GM23338 (cell line): ENCODE results near the gene CTSF. TPM values are rescaled to one million over a fixed set of nuclear protein-coding genes. Genes with fewer than 3 reads are reported as not detected.

Source experiments
- ATAC-seq: fragments of 200-7000 bp; cut with Tn5 transposase; 3 replicates; pipeline ENCODE4 v1.9.1; 2020
- DNase-seq: peaks from one replicate; pipeline ENCODE4 v3.0.0-alpha.2; 2015; ENCODE audit warnings: low spot score
- H2AFZ ChIP-seq: fragments of 200-600 bp; sonication (generic); 2 replicates; pipeline ENCODE4 v1.8.0; 2016; ENCODE audit warnings: antibody characterized with exemption, mild to moderate bottlenecking, moderate library complexity
- H3F3A ChIP-seq: fragments of 200-600 bp; sonication (generic); replicated peaks from 2 replicates; pipeline ENCODE4 v1.8.0; 2017; ENCODE audit warnings: antibody characterized with exemption, mixed run types, low read depth
- H3K27ac ChIP-seq: fragments of 200-600 bp; sonication (generic); 2 replicates; pipeline ENCODE4 v1.6.1; 2016; ENCODE audit warnings: low read depth
- H3K27me3 ChIP-seq: fragments of 200-600 bp; sonication (generic); 2 replicates; pipeline ENCODE4 v1.8.0; 2016; ENCODE audit warnings: mild to moderate bottlenecking, mixed run types, moderate library complexity; ENCODE audit not compliant: insufficient read depth
- H3K36me3 ChIP-seq: fragments of 200-600 bp; sonication (generic); 2 replicates; pipeline ENCODE4 v1.8.0; 2016; ENCODE audit warnings: mild to moderate bottlenecking; ENCODE audit not compliant: insufficient read depth
- H3K4me1 ChIP-seq: fragments of 200-600 bp; sonication (generic); 2 replicates; pipeline ENCODE4 v1.8.0; 2016; ENCODE audit warnings: mild to moderate bottlenecking, moderate library complexity; ENCODE audit not compliant: insufficient read depth
- H3K4me2 ChIP-seq: fragments of 200-600 bp; sonication (generic); 2 replicates; pipeline ENCODE4 v1.7.1; 2017; ENCODE audit warnings: mixed run types
- H3K4me3 ChIP-seq: fragments of 200-600 bp; sonication (generic); 2 replicates; pipeline ENCODE4 v1.6.1; 2016; ENCODE audit warnings: mixed run types
- H3K79me2 ChIP-seq: fragments of 200-600 bp; sonication (generic); replicated peaks from 2 replicates; pipeline ENCODE4 v1.8.0; 2017; ENCODE audit warnings: mild to moderate bottlenecking; ENCODE audit not compliant: insufficient read depth
- H3K9me2 ChIP-seq: fragments of 200-600 bp; sonication (generic); 2 replicates; pipeline ENCODE4 v1.8.0; 2017; ENCODE audit not compliant: insufficient read depth
- H4K20me1 ChIP-seq: fragments of 200-600 bp; sonication (generic); replicated peaks from 2 replicates; pipeline ENCODE4 v1.8.0; 2017; ENCODE audit warnings: mild to moderate bottlenecking; ENCODE audit not compliant: insufficient read depth
- H3K27ac Mint-ChIP-seq: 2 replicates; pipeline ENCODE4 v1.8.0; 2020; ENCODE audit warnings: inconsistent platforms, mild to moderate bottlenecking, moderate library complexity, mixed read lengths
- H3K27me3 Mint-ChIP-seq: 3 replicates; pipeline ENCODE4 v1.8.0; 2022; ENCODE audit warnings: low read depth, mild to moderate bottlenecking, moderate library complexity, mixed read lengths, inconsistent platforms; ENCODE audit not compliant: insufficient read depth, poor library complexity
- H3K36me3 Mint-ChIP-seq: 3 replicates; pipeline ENCODE4 v1.8.0; 2021; ENCODE audit warnings: low read depth, mild to moderate bottlenecking, inconsistent platforms, moderate library complexity, mixed read lengths
- H3K4me1 Mint-ChIP-seq: 3 replicates; pipeline ENCODE4 v1.8.0; 2020; ENCODE audit warnings: mild to moderate bottlenecking, inconsistent platforms, mixed read lengths
- H3K4me3 Mint-ChIP-seq: 3 replicates; pipeline ENCODE4 v1.8.0; 2021; ENCODE audit warnings: moderate library complexity, mild to moderate bottlenecking, inconsistent platforms, mixed read lengths
- H3K9me3 Mint-ChIP-seq: 3 replicates; pipeline ENCODE4 v1.8.0; 2020; ENCODE audit warnings: moderate library complexity, mild to moderate bottlenecking, inconsistent platforms, mixed read lengths
- CREB1 ChIP-seq: fragments of 250-450 bp; sonication (Bioruptor Pico); IDR thresholded peaks from 2 replicates; pipeline ENCODE4 v1.5.0; 2020; ENCODE audit warnings: low read depth, mild to moderate bottlenecking, moderate library complexity
- NANOG ChIP-seq: IDR thresholded peaks from 2 replicates; pipeline ENCODE4 v1.6.1; 2016; ENCODE audit warnings: antibody characterized with exemption, borderline replicate concordance
- POLR2AphosphoS5 ChIP-seq: IDR thresholded peaks from 2 replicates; pipeline ENCODE4 v1.6.1; 2016; ENCODE audit warnings: antibody characterized with exemption, low read depth
- STAT1 ChIP-seq: IDR thresholded peaks from one replicate; pipeline ENCODE4 v1.6.1; 2016; ENCODE audit warnings: antibody characterized with exemption; ENCODE audit not compliant: unreplicated experiment
- ZNF331 ChIP-seq: fragments of 250-450 bp; sonication (Bioruptor Pico); IDR thresholded peaks from 2 replicates; pipeline ENCODE4 v1.5.0; 2020; ENCODE audit warnings: low read depth, mild to moderate bottlenecking, moderate library complexity
- ZNF462 ChIP-seq: fragments of 250-450 bp; sonication (Bioruptor Pico); IDR thresholded peaks from 2 replicates; pipeline ENCODE4 v1.5.0; 2020; ENCODE audit warnings: mild to moderate bottlenecking, moderate library complexity
- long read RNA-seq: library from polyadenylated mRNA; unstranded; transcript quantifications from one replicate; pipeline ENCODE4 v2.0.0, GENCODE V29; 2020; ENCODE audit not compliant: unreplicated experiment
- polyA plus RNA-seq: library from polyadenylated mRNA; unstranded; fragments of >200 nt; fragmentation: Nextera tagmentation; extraction: Ambion mirVana; gene quantifications from 2 replicates; pipeline ENCODE4 v1.2.1, GENCODE V29; 2016
- total RNA-seq: library from RNA; depleted of rRNA; stranded (reverse); fragments of >200 nt; shearing (Covaris generic); gene quantifications from 2 replicates; pipeline ENCODE4 v1.2.3, GENCODE V29; 2014; rRNA removed

CTSF gene
- total RNA-seq (39.9 and 51.1 TPM in 2 replicates), polyA plus RNA-seq (20.4 and 21.6 TPM in 2 replicates)
- long read RNA-seq, transcript CTSF-201 (13 exons, 2,035 nt), result major isoform, 17 of 22 reads
- long read RNA-seq, partial matches to known transcripts, result 3 of 22 reads
- long read RNA-seq, other reads (novel, unspliced or antisense), result 2 of 22 reads

GRCh38 chr11:66568124-66568916, at the start of gene CTSF:
CTSF (minus strand) TSS chr11:66568606; CDS start chr11:66568486, 120 bp downstream.
- H3K27me3 Mint-ChIP-seq, result peaks cover 22% of the 10 kb centered on the region
- ATAC-seq (peak; percentile 65), DNase-seq (peak; percentile 93)
- Histone ChIP-seq H3K79me2 (no peaks in the 10 kb centered on the region), H3F3A (peaks cover 11% of the 10 kb centered on the region; the same call in 1 of the 2 replicates), H3K27ac (peak within 1 kb of the TSS; percentile 92), H2AFZ (peak within 1 kb of the TSS; percentile 91), H4K20me1 (no peaks in the 10 kb centered on the region), H3K4me3 (peak within 1 kb of the TSS; percentile 57), H3K4me1 (peaks cover 23% of the 10 kb centered on the region), H3K27me3 (peaks cover 6% of the 10 kb centered on the region; the same call in 1 of the 2 replicates), H3K36me3 (no peaks in the 10 kb centered on the region), H3K4me2 (peak within 1 kb of the TSS; percentile 78), H3K9me2 (no peaks in the 10 kb centered on the region)
- peaks cover 16% of the 10 kb centered on the region; the same call in 2 of the 3 replicates for H3K9me3 Mint-ChIP-seq
- TF ChIP-seq STAT1 (no peak), POLR2AphosphoS5 (peak; percentile 73)
- peaks cover 21% of the 10 kb centered on the region for H3K4me1 Mint-ChIP-seq
- H3K4me3 Mint-ChIP-seq, result peak within 1 kb of the TSS; percentile 58
- peaks cover 7% of the 10 kb centered on the region for H3K36me3 Mint-ChIP-seq
- no peak within 1 kb of the TSS for H3K27ac Mint-ChIP-seq

GRCh38 chr11:66617155-66617834, 48.9 kb upstream of the CTSF start:
- no peak overlapping the region for H3K27ac ChIP-seq

GRCh38 chr11:66616379-66617154, 48.2 kb upstream of the CTSF start, which contains the start of gene RBM14:
RBM14 (plus strand) TSS chr11:66616630; CDS start chr11:66616721, 91 bp downstream.
- Histone ChIP-seq H3F3A (peaks cover 15% of the 10 kb centered on the region; the same call in 1 of the 2 replicates), H3K27ac (peak within 1 kb of the TSS; percentile 97), H3K4me2 (peak within 1 kb of the TSS; percentile 100), H2AFZ (peak within 1 kb of the TSS; percentile 91; the same call in 1 of the 2 replicates), H3K27me3 (no peaks in the 10 kb centered on the region), H3K79me2 (peaks cover 63% of the 10 kb centered on the region), H4K20me1 (peaks cover 44% of the 10 kb centered on the region), H3K4me1 (peaks cover 25% of the 10 kb centered on the region), H3K4me3 (peak within 1 kb of the TSS; percentile 96), H3K9me2 (no peaks in the 10 kb centered on the region), H3K36me3 (peaks cover 15% of the 10 kb centered on the region)
- peaks cover 28% of the 10 kb centered on the region for H3K4me1 Mint-ChIP-seq
- peak; percentile 99 for DNase-seq
- peak; percentile 94 for ATAC-seq
- H3K4me3 Mint-ChIP-seq, result peak within 1 kb of the TSS; percentile 97
- H3K27ac Mint-ChIP-seq, result peak within 1 kb of the TSS; percentile 100
- H3K9me3 Mint-ChIP-seq, result no peaks in the 10 kb centered on the region
- TF ChIP-seq CREB1 (CRISPR knock-in tag), result peak; percentile 87
- TF ChIP-seq POLR2AphosphoS5, result peak; percentile 100
- TF ChIP-seq ZNF331 (CRISPR knock-in tag), result no peak
- TF ChIP-seq STAT1, result no peak
- no peak for TF ChIP-seq ZNF462
- H3K27me3 Mint-ChIP-seq, result peaks cover 14% of the 10 kb centered on the region
- peaks cover 50% of the 10 kb centered on the region for H3K36me3 Mint-ChIP-seq

More at GRCh38 chr11:66617155-66617834, 48.9 kb upstream of the CTSF start:
- Histone ChIP-seq H3K79me2 (peaks cover 70% of the 10 kb centered on the region), H3K4me1 (peaks cover 25% of the 10 kb centered on the region), H4K20me1 (peaks cover 51% of the 10 kb centered on the region), H2AFZ (no peak overlapping the region), H3F3A (peaks cover 15% of the 10 kb centered on the region; the same call in 1 of the 2 replicates), H3K27me3 (no peaks in the 10 kb centered on the region), H3K4me2 (peak overlapping the region; percentile 100), H3K36me3 (peaks cover 15% of the 10 kb centered on the region), H3K9me2 (no peaks in the 10 kb centered on the region), H3K4me3 (peak overlapping the region; percentile 96)
- Mint-ChIP-seq H3K9me3 (no peaks in the 10 kb centered on the region), H3K4me3 (peak overlapping the region; percentile 97), H3K27ac (peak overlapping the region; percentile 100), H3K27me3 (peaks cover 14% of the 10 kb centered on the region), H3K36me3 (peaks cover 54% of the 10 kb centered on the region), H3K4me1 (peaks cover 30% of the 10 kb centered on the region)
- ATAC-seq (no peak), DNase-seq (no peak)
- no peak for TF ChIP-seq NANOG
